ENCODE results near the gene IRF7.

DNA sequence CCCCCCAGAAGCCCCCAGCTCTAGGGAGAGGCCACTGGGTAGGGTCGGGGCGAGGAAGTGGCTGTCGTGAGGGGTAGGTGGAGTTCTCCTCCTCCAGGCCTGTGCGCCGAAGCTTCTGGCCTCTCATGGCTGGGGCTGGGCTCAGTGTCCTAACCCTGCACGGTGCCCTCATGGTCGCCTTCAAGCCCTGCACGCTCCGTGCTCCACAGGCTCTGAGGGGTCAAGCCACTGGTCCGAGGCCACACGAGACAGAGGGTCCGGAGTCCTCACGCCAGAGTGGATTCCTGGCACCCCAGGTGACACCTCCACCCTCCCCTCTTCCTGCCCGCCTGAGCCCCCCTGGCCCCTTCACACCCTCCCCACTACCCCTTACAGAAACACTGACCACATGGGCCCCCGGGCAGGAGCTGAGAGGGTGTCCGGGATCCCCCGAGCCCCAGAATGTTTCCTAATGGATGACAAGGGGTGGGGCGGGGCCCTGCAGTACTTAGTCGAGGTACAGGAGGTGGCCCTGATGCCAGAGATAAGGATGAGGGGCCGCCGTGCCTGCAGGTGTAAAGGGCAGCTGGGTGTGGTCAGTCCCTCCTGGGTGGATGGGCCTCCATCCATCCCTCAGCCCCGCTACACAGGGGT, 10.0 kb upstream of the IRF7 start:
- TF ChIP-seq, protein P1, sequence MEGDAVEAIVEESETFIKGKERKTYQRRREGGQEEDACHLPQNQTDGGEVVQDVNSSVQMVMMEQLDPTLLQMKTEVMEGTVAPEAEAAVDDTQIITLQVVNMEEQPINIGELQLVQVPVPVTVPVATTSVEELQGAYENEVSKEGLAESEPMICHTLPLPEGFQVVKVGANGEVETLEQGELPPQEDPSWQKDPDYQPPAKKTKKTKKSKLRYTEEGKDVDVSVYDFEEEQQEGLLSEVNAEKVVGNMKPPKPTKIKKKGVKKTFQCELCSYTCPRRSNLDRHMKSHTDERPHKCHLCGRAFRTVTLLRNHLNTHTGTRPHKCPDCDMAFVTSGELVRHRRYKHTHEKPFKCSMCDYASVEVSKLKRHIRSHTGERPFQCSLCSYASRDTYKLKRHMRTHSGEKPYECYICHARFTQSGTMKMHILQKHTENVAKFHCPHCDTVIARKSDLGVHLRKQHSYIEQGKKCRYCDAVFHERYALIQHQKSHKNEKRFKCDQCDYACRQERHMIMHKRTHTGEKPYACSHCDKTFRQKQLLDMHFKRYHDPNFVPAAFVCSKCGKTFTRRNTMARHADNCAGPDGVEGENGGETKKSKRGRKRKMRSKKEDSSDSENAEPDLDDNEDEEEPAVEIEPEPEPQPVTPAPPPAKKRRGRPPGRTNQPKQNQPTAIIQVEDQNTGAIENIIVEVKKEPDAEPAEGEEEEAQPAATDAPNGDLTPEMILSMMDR (IDR thresholded peaks at IDR 0.05), result no peak
- no peak for TF ChIP-seq POLR2AphosphoS5 (IDR thresholded peaks at IDR 0.05)
- no peak for TF ChIP-seq POLR2A (IDR thresholded peaks at IDR 0.05)
